ENCODE results near the gene DOCK4.

DNA sequence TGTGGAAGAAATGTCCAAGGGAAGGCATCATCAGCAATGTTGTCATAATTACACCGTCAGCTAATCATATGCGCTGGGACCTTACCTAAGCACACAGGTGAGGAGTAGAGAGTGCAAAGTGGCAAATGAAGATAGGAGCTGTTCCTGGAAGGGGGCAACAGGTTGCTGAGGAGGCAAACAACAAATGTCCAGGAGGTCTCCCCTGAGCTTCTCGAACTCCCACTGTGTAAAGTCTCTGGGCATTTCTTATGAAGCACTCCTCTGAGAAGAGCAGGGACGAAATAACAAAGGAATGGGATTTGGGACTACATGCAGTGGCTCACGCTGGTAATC is 152.5 kb downstream of the DOCK4 start:
- TF ChIP-seq CTCF (conservative IDR thresholded peaks at IDR 0.05 in 1 of 2, IDR thresholded peaks at IDR 0.05 in 1 of 2; ENCODE audit: extremely low read depth in 1 of 2, insufficient read depth in 1 of 2, low read depth in 1 of 2, low read length in 2 of 2) (no peak), EZH2 (IDR thresholded peaks at IDR 0.05; ENCODE audit: borderline replicate concordance, low read length) (no peak)

Measured in mammary epithelial cell (primary cell).